NCI-H1417 (cell line): ENCODE data around the gene STXBP4.

Experiments used
- DNase-seq, 3 experiments: peaks; one replicate each; lab custom pipeline; 2025; lab: John Stamatoyannopoulos, UW

STXBP4 gene

DNA sequence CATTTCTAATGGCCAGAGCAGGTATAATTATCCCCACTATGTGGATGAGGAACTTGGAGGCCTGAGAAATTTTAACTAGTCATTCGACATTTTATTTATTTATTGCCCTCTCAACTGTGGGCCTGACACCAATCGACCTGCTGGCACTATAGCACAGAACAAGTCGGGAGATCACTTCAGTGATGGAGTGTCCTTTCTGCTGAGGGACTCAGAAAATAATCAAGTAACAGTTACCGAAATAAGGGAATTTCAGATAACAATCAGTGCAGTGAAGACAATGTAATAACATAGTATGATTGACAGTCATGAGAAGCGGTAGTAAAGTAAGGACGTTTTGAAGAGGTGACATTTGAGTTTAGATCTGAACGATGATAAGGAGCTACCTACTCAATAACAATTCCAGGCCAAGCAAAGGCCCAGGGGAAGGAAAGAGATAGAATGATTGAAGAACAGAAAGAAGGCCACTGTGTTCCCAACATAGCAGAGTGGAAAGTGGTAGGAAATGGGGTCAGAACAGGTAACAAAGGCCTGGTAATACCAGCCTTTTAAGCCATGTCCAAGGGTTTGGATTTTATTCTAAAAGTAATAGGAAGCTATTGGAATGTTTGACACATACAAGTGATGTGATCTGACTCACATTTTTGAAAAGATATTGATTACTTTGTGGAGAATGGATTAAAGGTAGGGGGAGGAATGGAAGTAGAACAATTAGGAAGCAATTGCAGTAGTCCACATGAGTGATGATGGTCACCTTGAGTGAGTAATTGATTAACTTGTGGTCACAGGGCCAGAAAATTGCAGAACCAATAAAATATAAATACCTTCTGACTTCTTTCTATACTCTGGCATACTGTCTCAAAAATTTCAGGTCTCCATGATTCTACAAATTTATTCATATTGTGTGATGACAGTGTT, 1.4 kb downstream of the STXBP4 start:
- DNase-seq = peak in 1 of 3 experiments; percentile 35

DNA sequence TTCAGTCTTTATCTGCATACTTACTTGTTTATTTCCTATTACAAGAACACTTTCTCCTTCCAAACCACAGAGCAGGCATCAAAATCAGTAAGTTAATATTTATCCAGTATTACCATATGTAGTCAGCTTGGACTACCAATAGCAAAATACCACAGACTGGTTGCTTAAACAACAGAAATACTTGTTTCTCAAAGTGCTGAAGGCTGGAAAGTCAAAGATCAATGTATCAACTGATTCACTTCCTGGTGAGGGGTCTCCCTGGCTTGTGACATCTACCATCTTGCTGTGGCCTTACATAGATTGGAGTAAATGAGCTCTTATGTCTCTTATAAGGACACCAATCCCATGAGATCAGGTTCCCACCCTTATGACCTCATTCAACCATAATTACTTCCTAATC, 2.6 kb downstream of the STXBP4 start:
- DNase-seq = no peak

DNA sequence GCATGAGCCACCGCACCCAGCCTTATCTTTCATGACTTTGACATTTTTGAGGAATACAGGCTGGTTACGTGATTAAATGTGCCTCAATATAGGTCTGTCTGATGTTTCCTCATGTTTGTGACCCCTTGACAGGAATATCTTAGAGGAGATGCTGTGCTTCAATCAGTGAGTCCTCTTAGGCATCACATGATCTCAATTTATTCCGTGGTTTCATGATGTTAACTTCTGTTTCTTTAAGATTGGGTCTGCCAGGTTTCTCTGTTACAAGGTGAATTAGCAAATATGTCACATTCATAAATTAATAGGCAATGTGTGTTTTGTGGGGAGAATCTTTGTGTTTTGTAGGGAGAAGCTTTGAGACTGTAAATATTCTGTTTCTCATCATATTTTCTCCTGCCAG, 3.3 kb downstream of the STXBP4 start:
- DNase-seq = no peak

DNA sequence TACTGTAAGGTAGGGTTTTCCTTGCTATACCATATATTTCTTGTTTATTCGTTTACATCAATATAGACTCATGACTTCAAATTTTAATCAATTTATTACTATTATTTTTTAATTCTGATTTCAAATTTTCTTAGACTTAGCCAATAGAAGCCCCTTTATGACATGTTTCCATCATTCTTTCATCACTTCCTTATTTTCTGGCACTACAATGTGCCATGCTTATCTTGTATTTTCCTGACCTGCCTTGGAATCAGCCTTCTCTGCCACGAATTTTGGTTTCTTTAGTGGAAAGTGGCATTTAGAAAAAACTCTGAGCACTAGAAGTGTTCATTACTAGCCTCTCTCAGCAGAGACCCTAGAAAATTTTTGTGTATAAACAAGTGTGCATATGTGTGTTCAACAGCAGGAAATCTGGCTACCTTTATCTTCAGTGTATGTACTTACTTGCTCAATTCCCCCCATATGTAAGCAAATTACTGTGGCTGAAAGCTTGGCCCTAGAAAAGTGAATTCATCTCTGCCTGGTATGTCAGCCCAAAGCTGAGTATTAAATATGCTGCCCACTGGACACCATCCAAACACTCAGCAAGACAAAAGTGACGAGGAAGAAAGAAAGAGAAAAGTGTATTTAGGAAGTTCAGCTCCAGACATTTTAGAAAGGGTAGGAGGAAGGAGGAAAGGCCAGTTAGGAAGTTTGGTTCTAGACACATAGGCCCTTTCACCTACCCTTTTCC, 4.0 kb downstream of the STXBP4 start:
- no peak for DNase-seq

DNA sequence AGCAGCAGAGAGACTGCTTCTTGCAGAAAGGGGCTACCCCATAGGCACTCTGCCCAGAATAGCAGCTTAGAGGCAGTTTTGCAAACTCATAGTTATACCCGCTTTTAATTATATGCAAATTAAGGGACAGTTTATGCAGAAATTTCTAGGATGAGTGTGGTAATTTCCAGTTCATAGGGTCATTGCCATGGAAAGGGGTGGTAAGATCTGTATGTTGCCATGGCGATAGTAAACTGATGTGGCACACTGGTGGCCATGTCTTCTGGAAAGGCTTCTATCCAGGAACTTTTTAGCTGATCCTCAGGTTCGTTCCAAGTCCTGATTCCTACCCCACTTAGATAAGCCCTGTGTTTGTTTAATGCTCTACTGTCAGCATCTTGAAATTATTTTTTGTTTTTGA, 6.2 kb downstream of the STXBP4 start:
- DNase-seq = no peak

DNA sequence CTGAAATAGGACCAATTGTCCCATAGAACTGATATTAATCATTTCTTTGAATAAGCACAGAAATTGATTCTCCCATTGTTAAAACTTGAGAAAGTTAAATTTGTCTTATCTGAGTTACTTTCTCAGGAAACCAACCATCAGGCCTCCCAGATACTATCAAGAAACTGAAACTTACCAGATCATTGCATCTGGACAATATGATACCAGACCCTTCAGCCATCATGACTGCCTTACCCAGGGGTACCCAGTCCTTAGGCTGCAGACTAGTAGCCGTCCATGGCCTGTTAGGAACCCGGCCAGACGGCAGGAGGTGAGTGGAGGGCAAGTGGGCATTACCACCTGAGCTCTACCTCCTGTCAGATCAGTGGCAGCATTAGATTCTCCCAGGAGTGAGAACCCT, 7.8 kb downstream of the STXBP4 start:
- no peak for DNase-seq

DNA sequence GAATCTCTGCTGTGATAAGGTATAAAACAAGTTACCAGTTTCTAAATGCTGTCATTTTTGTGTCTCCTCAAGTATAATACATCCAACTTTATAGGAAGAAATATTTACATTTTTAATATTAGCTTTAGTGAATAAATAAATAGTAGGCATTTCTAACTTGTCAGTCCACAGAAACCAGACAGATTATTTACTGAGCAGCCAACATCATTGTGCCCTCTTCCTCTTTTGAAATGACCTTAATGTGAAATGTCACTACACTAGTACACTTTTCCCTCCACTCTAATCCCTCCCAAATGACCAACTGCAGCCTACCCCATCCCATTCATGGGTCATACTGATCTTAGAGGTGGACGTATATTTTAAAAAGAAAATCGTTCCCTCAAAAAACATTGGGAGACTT, 9.2 kb downstream of the STXBP4 start:
- no peak for DNase-seq

DNA sequence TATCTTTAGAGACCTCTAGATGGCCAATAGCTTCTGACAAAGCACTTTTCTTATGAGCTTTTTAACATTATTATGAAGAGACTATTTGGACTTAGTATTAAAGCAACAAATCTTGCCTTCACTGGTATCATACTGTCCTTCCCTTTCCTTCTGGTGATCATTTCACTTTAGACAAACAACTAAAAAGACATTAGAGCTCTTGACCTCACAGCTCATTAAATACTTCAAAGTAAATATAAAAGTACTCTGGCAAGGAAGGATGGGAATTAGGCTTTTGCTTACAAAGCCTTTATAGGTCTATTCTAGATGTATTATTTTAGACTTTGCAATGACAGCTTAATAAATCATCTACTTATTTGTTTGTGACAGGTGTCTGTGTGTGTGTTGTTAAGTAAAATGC, 11.1 kb downstream of the STXBP4 start:
- DNase-seq = peak in 2 of 3 experiments; percentile 35 to 40

DNA sequence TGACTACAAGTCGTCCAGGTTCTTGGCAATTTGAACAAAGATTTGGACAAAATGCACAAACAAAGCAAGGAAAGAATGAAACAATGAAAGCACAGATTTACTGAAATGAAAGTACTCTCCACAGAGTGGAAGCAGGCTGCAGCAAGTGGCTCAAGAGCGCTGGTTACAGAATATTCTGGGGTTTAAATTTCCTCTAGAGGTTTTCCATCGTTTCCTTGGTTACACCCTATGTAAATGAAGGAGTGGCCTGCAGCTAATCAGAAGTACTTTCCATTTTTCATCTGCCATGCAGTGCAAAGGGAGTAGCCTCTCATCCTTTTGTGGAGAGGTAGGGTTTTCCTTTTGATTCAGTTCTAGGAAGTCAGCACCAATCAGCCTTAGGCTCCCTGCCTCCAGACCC, 11.8 kb downstream of the STXBP4 start:
- DNase-seq = peak in 1 of 3 experiments; percentile 14

DNA sequence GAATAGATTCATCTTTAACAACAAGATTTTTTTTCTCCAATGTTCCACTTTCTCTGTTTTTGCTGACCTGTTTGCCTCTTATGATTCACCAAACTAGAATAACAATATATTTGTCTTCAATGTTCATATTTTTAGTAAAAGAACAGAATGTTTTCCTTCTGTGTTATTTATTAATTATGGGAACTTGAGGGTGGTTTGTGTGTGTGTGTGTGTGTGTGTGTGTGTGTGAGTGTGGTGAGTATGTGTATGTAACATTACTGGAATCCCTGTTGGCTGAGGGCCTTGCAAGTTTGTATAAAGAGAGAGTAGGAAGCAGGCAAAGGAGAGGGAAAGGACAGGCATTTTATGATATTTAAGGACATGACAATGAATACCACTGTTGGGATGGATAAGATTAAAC, 13.8 kb downstream of the STXBP4 start:
- DNase-seq = no peak

DNA sequence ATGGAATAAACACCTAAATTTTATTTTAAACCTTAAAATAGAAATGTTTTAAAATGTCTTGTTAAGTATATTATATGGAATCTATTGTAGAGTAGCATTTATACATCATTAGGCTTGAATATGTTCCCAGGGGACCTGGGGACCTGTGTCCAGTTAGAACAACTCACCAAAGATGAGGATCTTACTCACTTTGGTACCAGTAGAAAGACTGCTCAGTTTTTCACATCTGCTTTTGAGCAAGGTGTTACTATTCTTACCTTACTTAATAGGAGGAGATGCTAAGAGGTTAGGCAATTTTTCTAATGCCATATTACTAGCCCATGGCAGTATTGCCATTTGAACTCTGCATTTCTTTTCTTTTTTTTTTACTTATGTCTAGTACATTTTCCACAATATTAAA, 14.7 kb downstream of the STXBP4 start:
- no peak for DNase-seq

DNA sequence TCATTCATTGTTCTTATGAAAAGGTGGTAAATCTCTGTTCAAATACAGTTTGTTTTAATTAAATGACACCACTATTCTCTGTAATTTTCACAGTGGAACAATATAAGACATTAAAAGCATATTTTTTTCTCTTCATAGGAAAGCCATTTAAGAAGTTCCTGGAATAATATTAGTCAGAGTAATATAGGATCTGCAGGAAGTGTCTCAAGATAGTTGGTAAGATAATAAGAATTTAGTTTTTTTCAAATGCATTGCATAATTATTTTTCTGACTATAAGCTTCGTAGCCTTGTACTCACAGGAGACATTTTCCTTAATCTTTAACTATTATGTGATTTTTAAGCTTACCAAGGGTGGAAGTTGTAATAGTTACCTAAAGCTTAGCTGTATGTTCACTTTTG, 16.9 kb downstream of the STXBP4 start:
- DNase-seq = no peak

DNA sequence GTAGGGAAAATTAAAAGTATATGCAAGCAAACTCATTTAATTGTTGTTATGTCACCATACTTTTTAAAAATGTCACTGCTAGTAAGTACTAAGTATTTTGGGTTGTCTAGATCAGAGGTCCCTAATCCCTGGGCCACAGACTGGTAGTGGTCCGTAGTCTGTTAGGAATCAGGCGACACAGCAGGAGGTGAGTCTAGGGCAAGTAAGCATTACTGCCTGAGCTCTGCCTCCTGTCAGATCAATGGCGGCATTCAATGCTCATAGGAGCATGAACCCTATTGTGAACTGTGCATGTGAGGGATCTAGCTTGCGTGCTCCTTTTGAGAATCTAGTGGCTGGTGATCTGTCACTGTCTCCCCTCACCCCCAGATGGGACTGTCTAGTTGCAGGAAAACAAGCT, 21.6 kb downstream of the STXBP4 start:
- no peak for DNase-seq

DNA sequence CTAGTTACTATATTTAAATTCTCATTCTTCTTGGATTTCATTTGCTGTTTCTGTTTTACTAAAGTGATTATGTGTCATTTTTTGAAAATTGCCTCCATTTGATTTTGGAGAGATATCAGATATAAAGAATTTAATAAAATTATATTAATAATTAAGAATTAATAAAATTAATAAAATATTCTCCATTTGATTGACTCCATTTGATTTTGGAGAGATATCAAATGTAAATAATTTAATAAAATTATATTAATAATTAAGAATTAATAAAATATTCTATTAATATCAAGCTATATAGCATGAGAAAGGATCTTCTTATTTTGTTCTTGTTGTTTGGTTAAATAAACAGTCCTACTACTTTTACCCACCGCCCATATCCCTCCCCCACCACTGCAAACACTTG, 23.0 kb downstream of the STXBP4 start:
- no peak for DNase-seq

DNA sequence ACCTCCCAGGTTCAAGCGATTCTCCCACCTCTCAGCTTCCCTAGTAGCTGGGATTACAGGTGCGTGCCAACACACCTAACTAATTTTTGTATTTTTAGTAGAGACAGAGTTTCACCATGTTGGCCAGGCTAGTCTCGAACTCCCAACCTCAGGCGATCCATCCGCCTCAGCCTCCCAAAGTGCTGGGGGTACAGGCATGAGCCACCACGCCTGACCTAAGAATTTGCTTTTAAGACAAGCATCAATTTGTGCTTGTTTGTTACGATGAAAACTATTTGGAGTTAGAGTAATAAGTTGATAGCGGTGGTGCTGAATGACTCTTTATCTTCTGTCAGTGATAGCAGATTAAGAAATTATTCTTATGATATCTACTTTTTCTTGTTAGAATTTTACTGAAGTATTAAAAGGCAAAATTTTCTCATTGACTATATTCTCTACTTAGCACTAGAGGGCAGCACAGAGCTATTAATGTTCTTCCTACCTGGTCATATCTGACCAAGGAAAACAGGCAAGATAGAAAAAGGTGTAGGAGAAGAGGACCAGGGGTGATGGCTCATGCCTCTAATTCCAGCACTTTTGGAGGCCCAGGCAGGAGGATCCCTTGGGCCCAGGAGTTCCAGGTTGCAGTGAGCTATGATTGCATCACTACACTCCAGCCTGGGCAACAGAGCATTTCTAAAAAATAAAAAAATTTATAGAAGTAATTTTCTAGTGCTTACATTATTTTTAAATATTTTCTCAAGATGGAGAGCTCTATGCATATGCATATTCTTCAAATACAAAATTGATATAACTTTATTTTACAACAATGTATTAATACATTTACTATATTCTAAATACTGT, 24.5 kb downstream of the STXBP4 start:
- DNase-seq = peak; percentile 17 to 77 (median 42)

DNA sequence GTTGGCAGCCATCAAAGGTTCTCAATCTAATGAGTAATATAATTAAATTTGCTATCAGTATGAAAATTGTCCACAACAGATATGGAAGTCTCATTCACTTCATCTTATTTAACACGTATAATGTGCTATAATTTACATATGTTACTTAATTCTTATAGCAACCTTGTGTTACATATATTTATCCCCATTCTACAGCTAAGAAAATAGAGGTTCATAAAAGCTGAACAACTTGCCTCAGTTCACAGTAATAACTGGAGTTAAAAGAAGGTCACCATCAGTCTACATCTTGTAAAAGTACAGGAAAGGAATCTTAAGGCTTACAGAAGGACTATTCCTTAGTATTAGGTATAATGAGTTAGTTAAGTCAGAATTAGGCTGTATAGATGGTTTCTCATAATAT, 27.9 kb downstream of the STXBP4 start:
- no peak for DNase-seq

DNA sequence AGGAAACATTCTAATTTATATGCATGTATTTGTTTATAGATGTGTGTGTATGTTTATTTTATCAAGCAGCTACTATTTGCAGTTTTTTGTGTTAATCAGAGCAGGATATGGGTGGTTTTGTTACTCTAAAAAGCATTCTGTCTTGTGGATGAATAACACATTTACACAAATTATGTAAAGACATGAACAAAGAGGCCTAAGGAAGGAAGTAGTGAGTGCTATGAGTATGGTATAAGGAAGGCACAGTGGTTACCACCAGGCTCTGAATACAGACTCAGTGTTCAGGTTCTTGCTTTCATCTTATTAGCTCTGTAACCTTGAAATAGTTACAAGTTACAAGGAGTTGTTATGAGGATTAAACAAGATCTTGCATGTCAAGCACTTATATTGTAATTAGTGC, 33.9 kb downstream of the STXBP4 start:
- no peak for DNase-seq

DNA sequence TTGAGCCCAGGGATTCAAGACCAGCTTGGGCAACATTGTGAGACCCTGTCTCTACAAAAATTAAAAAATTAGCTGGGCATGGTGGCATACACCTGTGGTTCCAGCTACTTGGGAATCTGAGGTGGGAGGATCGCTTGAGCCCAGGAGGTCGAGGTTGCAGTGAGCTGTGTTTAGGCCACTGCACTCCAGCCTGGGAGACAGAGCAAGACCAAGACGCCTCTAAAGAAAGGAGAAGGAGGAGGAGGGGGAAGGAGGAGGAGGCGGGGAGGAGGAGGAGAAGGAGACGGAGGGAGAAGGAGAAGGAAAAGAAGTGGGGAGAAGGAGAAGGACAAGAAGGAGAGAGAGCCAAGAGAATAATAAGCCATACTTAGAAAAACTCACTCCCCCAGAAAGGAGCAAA, 35.9 kb downstream of the STXBP4 start:
- no peak for DNase-seq

DNA sequence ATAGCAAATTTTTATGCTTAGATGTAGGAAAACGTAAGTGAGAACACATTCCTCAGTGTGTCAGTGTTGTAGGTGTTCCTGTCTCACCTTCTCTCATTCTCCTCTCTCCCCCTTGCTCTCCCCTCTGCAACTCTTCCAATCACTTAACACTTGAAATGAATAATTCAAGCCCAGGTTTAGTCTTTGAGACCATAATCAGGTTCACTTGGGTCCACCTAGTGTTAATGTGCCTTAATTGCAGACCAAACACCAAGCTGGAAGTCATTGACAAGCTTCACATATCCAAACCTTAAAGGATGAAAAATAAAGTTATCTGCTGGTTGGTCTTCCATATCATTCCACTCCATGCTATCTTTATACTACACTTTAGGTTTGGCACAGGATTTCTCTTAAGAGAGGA, 37.0 kb downstream of the STXBP4 start:
- peak in 2 of 3 experiments; percentile 19 for DNase-seq

DNA sequence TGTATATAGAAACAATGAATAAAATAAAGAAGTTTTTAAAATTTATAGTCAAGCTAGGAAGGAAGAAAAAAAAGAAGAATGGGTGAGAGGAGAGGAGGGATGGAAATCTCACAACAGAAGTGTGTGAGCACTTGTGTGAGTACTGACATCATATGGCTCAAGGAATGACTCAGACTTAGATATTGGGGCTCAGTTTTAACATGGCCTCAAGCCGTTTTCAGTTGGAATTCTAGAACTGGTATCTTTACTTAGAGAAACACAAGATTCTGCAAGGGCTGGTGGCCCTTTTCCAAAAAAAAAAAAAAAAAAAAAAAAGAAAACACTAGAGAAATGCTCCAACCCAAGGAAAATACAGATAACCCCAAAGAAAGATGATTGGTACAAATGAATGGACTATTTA, 55.1 kb downstream of the STXBP4 start:
- no peak for DNase-seq

DNA sequence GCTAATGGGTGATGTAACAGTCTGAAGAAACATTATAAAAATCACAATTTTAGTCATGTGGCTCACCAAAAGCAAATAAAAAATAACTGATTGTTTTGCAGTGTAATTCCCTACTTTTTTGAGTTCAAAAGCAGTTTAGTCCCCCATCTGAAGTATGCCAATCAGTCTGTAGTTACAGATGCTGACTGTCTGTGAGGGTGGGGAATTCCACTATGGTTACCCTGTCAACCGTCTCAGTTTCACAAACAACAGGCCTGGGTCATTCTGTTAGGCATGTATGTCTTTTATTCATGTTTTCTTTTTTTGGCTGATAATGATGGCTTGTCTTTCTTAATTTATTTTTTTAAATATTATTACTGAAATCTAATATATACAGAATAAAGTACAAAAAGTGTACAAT, 69.3 kb downstream of the STXBP4 start:
- DNase-seq = no peak

DNA sequence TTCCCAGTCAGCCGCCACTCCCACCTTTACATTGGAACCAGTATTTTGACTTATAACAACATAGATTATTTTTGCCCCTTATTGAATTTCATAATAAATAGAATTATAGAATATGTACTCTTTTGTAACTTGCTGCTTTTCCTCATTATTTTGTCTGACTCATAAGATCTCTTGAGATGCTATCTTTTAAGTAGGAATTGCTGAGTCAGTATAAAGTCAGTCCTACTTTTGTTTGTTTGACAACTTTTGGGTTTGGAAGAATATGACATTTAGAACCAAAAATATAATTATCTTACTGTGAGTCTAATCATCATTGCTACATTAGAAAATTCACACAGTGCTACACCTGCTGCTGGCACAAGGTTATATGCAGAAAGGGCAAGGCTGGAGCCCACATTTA, 69.7 kb downstream of the STXBP4 start:
- DNase-seq = no peak
